BLaER1 (cell line): Measurements from ENCODE around the gene LRP1.

Experiments
- H3K27ac ChIP-seq: shearing (Covaris generic); formaldehyde crosslinking; 2 replicates; pipeline ENCODE4 v1.8.1; 2022
- H3K27me3 ChIP-seq: shearing (Covaris generic); formaldehyde crosslinking; 2 replicates; pipeline ENCODE4 v1.8.1; 2022
- H3K36me3 ChIP-seq: shearing (Covaris generic); formaldehyde crosslinking; 2 replicates; pipeline ENCODE4 v1.8.1; 2022
- H3K4me1 ChIP-seq: shearing (Covaris generic); formaldehyde crosslinking; 2 replicates; pipeline ENCODE4 v1.8.1; 2022
- H3K4me2 ChIP-seq: shearing (Covaris generic); formaldehyde crosslinking; 2 replicates; pipeline ENCODE4 v1.8.1; 2022
- H3K4me3 ChIP-seq: shearing (Covaris generic); formaldehyde crosslinking; 2 replicates; pipeline ENCODE4 v1.8.1; 2022
- H3K9ac ChIP-seq: shearing (Covaris generic); formaldehyde crosslinking; 2 replicates; pipeline ENCODE4 v1.8.1; 2022
- H3K9me3 ChIP-seq: shearing (Covaris generic); formaldehyde crosslinking; 2 replicates; pipeline ENCODE4 v1.8.1; 2022
- H4K20me1 ChIP-seq: shearing (Covaris generic); formaldehyde crosslinking; 2 replicates; pipeline ENCODE4 v1.8.1; 2022
- Cebpa-rat ChIP-seq: shearing (Covaris generic); IDR thresholded peaks from 2 replicates; pipeline ENCODE4 v1.8.1; 2022

LRP1 gene

GRCh38 chr12:57133013-57133569 is 4.8 kb downstream of the LRP1 start:
- Histone ChIP-seq H3K4me1 (peaks cover 36% of the 10 kb centered on the region), H3K36me3 (no peaks in the 10 kb centered on the region), H4K20me1 (peaks cover 26% of the 10 kb centered on the region), H3K27me3 (peaks cover 3% of the 10 kb centered on the region; the same call in 1 of the 2 replicates), H3K9me3 (no peaks in the 10 kb centered on the region), H3K4me3 (no peak overlapping the region), H3K27ac (no peak overlapping the region), H3K9ac (no peak overlapping the region), H3K4me2 (no peak overlapping the region)
- TF ChIP-seq Cebpa-rat, result no peak

GRCh38 chr12:57133916-57134315 is 5.6 kb downstream of the LRP1 start:
- Histone ChIP-seq H3K9ac (no peak overlapping the region), H3K36me3 (peaks cover 7% of the 10 kb centered on the region; the same call in 1 of the 2 replicates), H3K9me3 (no peaks in the 10 kb centered on the region), H4K20me1 (peaks cover 26% of the 10 kb centered on the region), H3K27ac (no peak overlapping the region), H3K27me3 (peaks cover 3% of the 10 kb centered on the region; the same call in 1 of the 2 replicates), H3K4me3 (no peak overlapping the region), H3K4me1 (peaks cover 33% of the 10 kb centered on the region), H3K4me2 (no peak overlapping the region)
- TF ChIP-seq Cebpa-rat, result no peak

GRCh38 chr12:57134949-57135348 is 6.7 kb downstream of the LRP1 start:
- Histone ChIP-seq H3K27ac (no peak overlapping the region), H3K9me3 (no peaks in the 10 kb centered on the region), H3K9ac (no peak overlapping the region), H3K4me2 (0 out of 2 replicates have a peak overlapping the region, but pooled peaks have one; percentile 33), H3K4me1 (peaks cover 25% of the 10 kb centered on the region), H3K27me3 (0 out of 2 replicates have a peak, but pooled peaks cover 3% of the 10 kb centered on the region), H3K36me3 (peaks cover 17% of the 10 kb centered on the region; the same call in 1 of the 2 replicates), H4K20me1 (peaks cover 26% of the 10 kb centered on the region), H3K4me3 (no peak overlapping the region)
- no peak for TF ChIP-seq Cebpa-rat

- H3K4me1 ChIP-seq, result peaks cover 17% of the 10 kb centered on the region
- H4K20me1 ChIP-seq, result peaks cover 20% of the 10 kb centered on the region
- peak overlapping the region; percentile 33; the same call in 1 of the 2 replicates for H3K4me2 ChIP-seq
- H3K9ac ChIP-seq, result no peak overlapping the region
- 0 out of 2 replicates have a peak overlapping the region, but pooled peaks have one; percentile 10 for H3K27ac ChIP-seq
- no peak overlapping the region for H3K4me3 ChIP-seq
- no peaks in the 10 kb centered on the region for H3K9me3 ChIP-seq
- no peaks in the 10 kb centered on the region for H3K27me3 ChIP-seq
- TF ChIP-seq Cebpa-rat, result no peak
- H3K36me3 ChIP-seq, result peaks cover 19% of the 10 kb centered on the region; the same call in 1 of the 2 replicates
Observed at GRCh38 chr12:57135527-57136326, 7.4 kb downstream of the LRP1 start.

- H3K27me3 ChIP-seq, result no peaks in the 10 kb centered on the region
- H3K4me2 ChIP-seq, result no peak overlapping the region
- H3K4me1 ChIP-seq, result peaks cover 25% of the 10 kb centered on the region
- peaks cover 48% of the 10 kb centered on the region for H3K36me3 ChIP-seq
- no peaks in the 10 kb centered on the region for H3K9me3 ChIP-seq
- no peak overlapping the region for H3K27ac ChIP-seq
- no peak overlapping the region for H3K4me3 ChIP-seq
- H3K9ac ChIP-seq, result no peak overlapping the region
- no peak for TF ChIP-seq Cebpa-rat
- H4K20me1 ChIP-seq, result no peaks in the 10 kb centered on the region
Observed at GRCh38 chr12:57138526-57139272, 10.4 kb downstream of the LRP1 start.

- no peaks in the 10 kb centered on the region for H3K9me3 ChIP-seq
- no peak overlapping the region for H3K27ac ChIP-seq
- H3K4me3 ChIP-seq, result no peak overlapping the region
- H3K27me3 ChIP-seq, result no peaks in the 10 kb centered on the region
- no peak overlapping the region for H3K9ac ChIP-seq
- no peaks in the 10 kb centered on the region for H4K20me1 ChIP-seq
- peaks cover 24% of the 10 kb centered on the region for H3K4me1 ChIP-seq
- H3K36me3 ChIP-seq, result peaks cover 54% of the 10 kb centered on the region
- H3K4me2 ChIP-seq, result no peak overlapping the region
- TF ChIP-seq Cebpa-rat, result no peak
Observed at GRCh38 chr12:57139796-57140649, 11.7 kb downstream of the LRP1 start.

- Histone ChIP-seq H3K36me3 (peaks cover 66% of the 10 kb centered on the region), H3K4me3 (no peak overlapping the region), H3K27me3 (no peaks in the 10 kb centered on the region), H3K9me3 (no peaks in the 10 kb centered on the region), H3K4me1 (peaks cover 22% of the 10 kb centered on the region), H3K4me2 (no peak overlapping the region), H4K20me1 (no peaks in the 10 kb centered on the region), H3K27ac (no peak overlapping the region), H3K9ac (no peak overlapping the region)
- no peak for TF ChIP-seq Cebpa-rat
Observed at GRCh38 chr12:57141249-57141648, 13.0 kb downstream of the LRP1 start.

GRCh38 chr12:57142121-57142520 is 13.8 kb downstream of the LRP1 start:
- H3K9me3 ChIP-seq, result no peaks in the 10 kb centered on the region
- no peaks in the 10 kb centered on the region for H3K27me3 ChIP-seq
- no peak overlapping the region for H3K4me2 ChIP-seq
- peaks cover 72% of the 10 kb centered on the region for H3K36me3 ChIP-seq
- no peak overlapping the region for H3K27ac ChIP-seq
- H3K4me3 ChIP-seq, result no peak overlapping the region
- TF ChIP-seq Cebpa-rat, result no peak
- no peaks in the 10 kb centered on the region for H4K20me1 ChIP-seq
- no peak overlapping the region for H3K9ac ChIP-seq
- H3K4me1 ChIP-seq, result peaks cover 31% of the 10 kb centered on the region

GRCh38 chr12:57142727-57143126 is 14.4 kb downstream of the LRP1 start:
- peaks cover 37% of the 10 kb centered on the region for H3K4me1 ChIP-seq
- no peaks in the 10 kb centered on the region for H3K9me3 ChIP-seq
- H3K4me2 ChIP-seq, result peak overlapping the region; percentile 12; the same call in 1 of the 2 replicates
- H3K36me3 ChIP-seq, result peaks cover 72% of the 10 kb centered on the region
- no peak overlapping the region for H3K4me3 ChIP-seq
- TF ChIP-seq Cebpa-rat, result no peak
- no peak overlapping the region for H3K9ac ChIP-seq
- H4K20me1 ChIP-seq, result no peaks in the 10 kb centered on the region
- H3K27me3 ChIP-seq, result no peaks in the 10 kb centered on the region
- H3K27ac ChIP-seq, result no peak overlapping the region
